HEK293T (cell line): ENCODE results near the gene ESYT1.

Source experiments
- ARNT ChIP-seq: fragments of 450-650 bp; IDR thresholded peaks from 2 replicates; pipeline ENCODE4 v1.6.1; 2017; ENCODE audit warnings: mild to moderate bottlenecking
- BHLHE40 ChIP-seq: fragments of 450-650 bp; IDR thresholded peaks from 2 replicates; pipeline ENCODE4 v1.6.1; 2016; ENCODE audit warnings: mild to moderate bottlenecking, moderate library complexity, borderline replicate concordance
- ELF4 ChIP-seq: fragments of 450-650 bp; IDR thresholded peaks from 2 replicates; pipeline ENCODE4 v1.6.1; 2017; ENCODE audit warnings: antibody characterized with exemption
- FOXM1 ChIP-seq: fragments of 450-650 bp; IDR thresholded peaks from 2 replicates; pipeline ENCODE4 v1.6.1; 2017; ENCODE audit warnings: mild to moderate bottlenecking, borderline replicate concordance
- L3MBTL2 ChIP-seq: fragments of 450-650 bp; conservative IDR thresholded peaks from 2 replicates; pipeline ENCODE4 v1.6.1; 2016; ENCODE audit warnings: mild to moderate bottlenecking
- LEF1 ChIP-seq: fragments of 450-650 bp; IDR thresholded peaks from 2 replicates; pipeline ENCODE4 v1.6.1; 2017; ENCODE audit warnings: mild to moderate bottlenecking, borderline replicate concordance
- SP1 ChIP-seq: fragments of 450-650 bp; IDR thresholded peaks from 2 replicates; pipeline ENCODE4 v1.6.1; 2017
- SUZ12 ChIP-seq: fragments of 450-650 bp; IDR thresholded peaks from 2 replicates; pipeline ENCODE4 v1.6.1; 2016; ENCODE audit warnings: mild to moderate bottlenecking
- TARDBP ChIP-seq: fragments of 450-650 bp; IDR thresholded peaks from 2 replicates; pipeline ENCODE4 v1.6.1; 2016
- TF ChIP-seq, protein P1 (sequence below): fragments of 450-650 bp; IDR thresholded peaks from 2 replicates; pipeline ENCODE4 v1.6.1; 2016

GRCh38 chr12:56189099-56189917 lies 61.2 kb downstream of the ESYT1 start, which contains the start of gene SMARCC2:
- TF ChIP-seq FOXM1, result peak; percentile 32; the same call in 1 of the 2 replicates
- no peak for TF ChIP-seq SUZ12
- TF ChIP-seq, protein P1, sequence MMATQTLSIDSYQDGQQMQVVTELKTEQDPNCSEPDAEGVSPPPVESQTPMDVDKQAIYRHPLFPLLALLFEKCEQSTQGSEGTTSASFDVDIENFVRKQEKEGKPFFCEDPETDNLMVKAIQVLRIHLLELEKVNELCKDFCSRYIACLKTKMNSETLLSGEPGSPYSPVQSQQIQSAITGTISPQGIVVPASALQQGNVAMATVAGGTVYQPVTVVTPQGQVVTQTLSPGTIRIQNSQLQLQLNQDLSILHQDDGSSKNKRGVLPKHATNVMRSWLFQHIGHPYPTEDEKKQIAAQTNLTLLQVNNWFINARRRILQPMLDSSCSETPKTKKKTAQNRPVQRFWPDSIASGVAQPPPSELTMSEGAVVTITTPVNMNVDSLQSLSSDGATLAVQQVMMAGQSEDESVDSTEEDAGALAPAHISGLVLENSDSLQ, result no peak
- no peak for TF ChIP-seq SP1
- no peak for TF ChIP-seq LEF1
- no peak for TF ChIP-seq TARDBP
- TF ChIP-seq ARNT, result peak; percentile 68
- TF ChIP-seq BHLHE40, result no peak
- TF ChIP-seq ELF4, result no peak
- TF ChIP-seq L3MBTL2, result no peak
